Neural cell (in vitro differentiated cells): ENCODE data around the gene RANBP1.

Experiments
- CTCF ChIP-seq: fragments of 450-650 bp; IDR thresholded peaks from 2 replicates; pipeline ENCODE4 v1.5.1; 2014; ENCODE audit warnings: antibody characterized with exemption, mild to moderate bottlenecking, moderate library complexity; ENCODE audit not compliant: poor library complexity, severe bottlenecking
- POLR2AphosphoS5 ChIP-seq: IDR thresholded peaks from 2 replicates; pipeline ENCODE4 v1.6.1; 2012
- RAD21 ChIP-seq: fragments of 450-650 bp; conservative IDR thresholded peaks from 2 replicates; pipeline ENCODE4 v1.6.1; 2014; ENCODE audit warnings: antibody characterized with exemption, mild to moderate bottlenecking, moderate library complexity
- REST ChIP-seq: IDR thresholded peaks from 2 replicates; pipeline ENCODE4 v1.6.1; 2012; ENCODE audit warnings: borderline replicate concordance

- TF ChIP-seq REST (no peak), CTCF (no peak), RAD21 (no peak), POLR2AphosphoS5 (no peak)
Measured at GRCh38 chr22:20117633-20118299, 1.9 kb downstream of the RANBP1 start.
